RWPE2 (cell line): ENCODE results near the gene ICE1.

Source experiments
- ATAC-seq: fragments of 200-7000 bp; cut with Tn5 transposase; 3 replicates; pipeline ENCODE4 v1.9.1; 2021; ENCODE audit warnings: low read depth
- DNase-seq: peaks from one replicate; pipeline ENCODE4 v3.0.0-alpha.2; 2020; ENCODE audit warnings: low spot score
- H3K27ac ChIP-seq: fragments of 450-650 bp; 2 replicates; pipeline ENCODE4 v1.5.1; 2017; ENCODE audit warnings: mild to moderate bottlenecking; ENCODE audit not compliant: poor library complexity, severe bottlenecking
- H3K27me3 ChIP-seq: fragments of 250-450 bp; sonication (Bioruptor Pico); 2 replicates; pipeline ENCODE4 v1.5.1; 2021; ENCODE audit warnings: mild to moderate bottlenecking, moderate library complexity; ENCODE audit not compliant: insufficient read depth, poor library complexity, severe bottlenecking
- H3K36me3 ChIP-seq: fragments of 250-450 bp; sonication (Bioruptor Pico); 2 replicates; pipeline ENCODE4 v1.5.1; 2020; ENCODE audit warnings: low read depth, mild to moderate bottlenecking, moderate library complexity
- H3K4me1 ChIP-seq: fragments of 250-450 bp; sonication (Bioruptor Pico); 2 replicates; pipeline ENCODE4 v1.5.1; 2021; ENCODE audit warnings: mild to moderate bottlenecking, moderate library complexity; ENCODE audit not compliant: insufficient read depth, poor library complexity, severe bottlenecking
- H3K4me3 ChIP-seq: fragments of 250-450 bp; sonication (Bioruptor Pico); 2 replicates; pipeline ENCODE4 v1.5.1; 2021; ENCODE audit warnings: mild to moderate bottlenecking, moderate library complexity; ENCODE audit not compliant: severe bottlenecking
- H3K9me3 ChIP-seq: fragments of 250-450 bp; sonication (Bioruptor Pico); 2 replicates; pipeline ENCODE4 v1.5.1; 2021; ENCODE audit warnings: mild to moderate bottlenecking, moderate library complexity; ENCODE audit not compliant: severe bottlenecking
- TF ChIP-seq, protein P1 (sequence below): fragments of 450-650 bp; IDR thresholded peaks from one replicate; pipeline ENCODE4 v1.5.1; 2017; ENCODE audit warnings: mild to moderate bottlenecking, moderate library complexity; ENCODE audit not compliant: poor library complexity, severe bottlenecking

ICE1 gene

DNA sequence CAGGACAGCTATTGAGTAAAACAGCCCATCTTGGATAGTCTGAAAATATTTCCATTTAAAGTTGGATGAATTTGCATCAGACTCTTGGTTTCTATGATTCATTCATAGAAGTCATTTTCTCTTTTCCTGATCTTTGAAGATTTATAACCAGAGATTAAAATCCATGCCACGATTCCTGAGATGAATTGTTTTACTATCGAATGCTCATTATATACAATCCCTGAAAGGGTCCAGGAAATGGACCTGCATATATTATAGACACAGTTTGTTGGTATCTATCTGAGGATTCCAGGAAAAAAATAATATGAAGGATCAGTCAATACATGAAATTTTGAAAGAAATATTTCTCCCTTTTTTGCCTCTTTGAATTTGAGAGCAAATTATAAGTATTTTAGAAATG is 99.0 kb downstream of the ICE1 start:
- peaks cover 3% of the 10 kb centered on the region for H3K4me1 ChIP-seq
- no peak overlapping the region for H3K4me3 ChIP-seq
- TF ChIP-seq, protein P1, sequence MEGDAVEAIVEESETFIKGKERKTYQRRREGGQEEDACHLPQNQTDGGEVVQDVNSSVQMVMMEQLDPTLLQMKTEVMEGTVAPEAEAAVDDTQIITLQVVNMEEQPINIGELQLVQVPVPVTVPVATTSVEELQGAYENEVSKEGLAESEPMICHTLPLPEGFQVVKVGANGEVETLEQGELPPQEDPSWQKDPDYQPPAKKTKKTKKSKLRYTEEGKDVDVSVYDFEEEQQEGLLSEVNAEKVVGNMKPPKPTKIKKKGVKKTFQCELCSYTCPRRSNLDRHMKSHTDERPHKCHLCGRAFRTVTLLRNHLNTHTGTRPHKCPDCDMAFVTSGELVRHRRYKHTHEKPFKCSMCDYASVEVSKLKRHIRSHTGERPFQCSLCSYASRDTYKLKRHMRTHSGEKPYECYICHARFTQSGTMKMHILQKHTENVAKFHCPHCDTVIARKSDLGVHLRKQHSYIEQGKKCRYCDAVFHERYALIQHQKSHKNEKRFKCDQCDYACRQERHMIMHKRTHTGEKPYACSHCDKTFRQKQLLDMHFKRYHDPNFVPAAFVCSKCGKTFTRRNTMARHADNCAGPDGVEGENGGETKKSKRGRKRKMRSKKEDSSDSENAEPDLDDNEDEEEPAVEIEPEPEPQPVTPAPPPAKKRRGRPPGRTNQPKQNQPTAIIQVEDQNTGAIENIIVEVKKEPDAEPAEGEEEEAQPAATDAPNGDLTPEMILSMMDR = no peak
- no peak for ATAC-seq
- no peak overlapping the region for H3K27ac ChIP-seq
- no peak for DNase-seq
- H3K27me3 ChIP-seq = no peaks in the 10 kb centered on the region
- peaks cover 1% of the 10 kb centered on the region for H3K9me3 ChIP-seq
- H3K36me3 ChIP-seq = no peaks in the 10 kb centered on the region

DNA sequence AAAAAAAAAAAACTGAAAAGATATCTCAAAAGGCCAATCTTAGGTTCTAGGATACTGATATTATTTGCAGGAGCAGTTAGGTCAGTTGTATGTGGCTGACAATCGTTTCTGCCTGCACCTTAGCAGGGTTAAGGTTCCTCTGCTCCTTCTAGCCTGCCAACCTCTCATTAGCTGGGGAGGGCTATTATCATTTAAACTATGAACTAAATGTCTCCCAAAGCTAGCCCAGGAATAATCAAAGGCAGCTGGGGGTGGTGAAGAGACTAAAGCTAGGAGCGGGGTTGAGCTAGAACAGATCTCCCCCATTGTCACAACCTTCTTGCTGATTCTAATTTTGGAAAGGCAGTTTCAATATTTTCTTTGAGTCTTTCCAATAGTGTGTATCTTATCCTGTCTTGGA is 99.9 kb downstream of the ICE1 start:
- H3K27ac ChIP-seq = no peak overlapping the region
- TF ChIP-seq, protein P1 = no peak
- ATAC-seq (no peak), DNase-seq (no peak)
- H3K4me3 ChIP-seq = no peak overlapping the region
- H3K36me3 ChIP-seq = no peaks in the 10 kb centered on the region
- peaks cover 3% of the 10 kb centered on the region for H3K4me1 ChIP-seq
- peaks cover 1% of the 10 kb centered on the region for H3K9me3 ChIP-seq
- no peaks in the 10 kb centered on the region for H3K27me3 ChIP-seq

DNA sequence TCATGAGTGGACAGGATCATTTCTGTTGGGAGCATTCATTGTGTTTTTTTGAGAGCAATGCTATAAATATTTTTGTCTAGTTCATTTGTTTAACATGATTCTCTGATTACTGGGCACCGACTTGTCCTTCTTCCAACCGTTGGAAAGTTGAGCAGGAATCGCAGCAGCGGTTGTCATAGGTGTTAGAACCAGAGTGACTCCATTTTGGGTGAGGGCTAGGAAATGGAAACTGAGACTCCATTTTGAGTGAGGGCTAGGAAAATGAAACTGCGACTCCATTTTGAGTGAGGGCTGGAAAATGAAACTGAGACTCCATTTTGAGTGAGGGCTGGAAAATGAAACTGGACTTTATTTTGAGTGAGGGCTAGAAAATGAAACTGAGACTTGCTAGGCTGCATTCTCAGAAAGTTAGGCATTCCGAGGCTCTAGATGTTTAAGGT is 100.6 kb downstream of the ICE1 start:
- Histone ChIP-seq H3K4me3 (no peak overlapping the region), H3K27ac (no peak overlapping the region), H3K4me1 (peaks cover 3% of the 10 kb centered on the region), H3K27me3 (no peaks in the 10 kb centered on the region), H3K9me3 (peaks cover 1% of the 10 kb centered on the region), H3K36me3 (no peaks in the 10 kb centered on the region)
- ATAC-seq (no peak), DNase-seq (no peak)
- TF ChIP-seq, protein P1 = no peak

DNA sequence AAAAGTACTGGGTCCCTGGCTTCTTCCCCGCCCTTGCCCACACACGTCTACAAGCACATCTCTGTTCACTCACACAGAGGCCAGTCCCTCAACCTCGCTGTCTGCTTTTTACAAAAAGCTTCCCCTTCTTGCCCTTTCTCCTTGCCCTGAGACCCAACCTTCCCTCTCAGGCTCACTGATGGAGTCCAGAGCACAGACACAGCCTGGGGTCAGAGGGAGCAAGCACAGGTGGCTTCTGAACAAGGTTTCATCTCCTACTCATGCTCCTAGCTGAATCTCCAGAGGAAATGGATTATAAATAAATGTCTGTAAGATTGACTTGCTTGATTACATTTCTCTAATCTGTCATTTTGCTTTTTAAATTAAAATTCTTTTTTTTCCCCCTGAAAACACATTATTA is 101.8 kb downstream of the ICE1 start:
- no peaks in the 10 kb centered on the region for H3K27me3 ChIP-seq
- ATAC-seq = no peak
- H3K9me3 ChIP-seq = peaks cover 1% of the 10 kb centered on the region
- no peaks in the 10 kb centered on the region for H3K36me3 ChIP-seq
- H3K4me3 ChIP-seq = no peak overlapping the region
- TF ChIP-seq, protein P1 = no peak
- H3K27ac ChIP-seq = no peak overlapping the region
- no peak for DNase-seq
- H3K4me1 ChIP-seq = peaks cover 3% of the 10 kb centered on the region

DNA sequence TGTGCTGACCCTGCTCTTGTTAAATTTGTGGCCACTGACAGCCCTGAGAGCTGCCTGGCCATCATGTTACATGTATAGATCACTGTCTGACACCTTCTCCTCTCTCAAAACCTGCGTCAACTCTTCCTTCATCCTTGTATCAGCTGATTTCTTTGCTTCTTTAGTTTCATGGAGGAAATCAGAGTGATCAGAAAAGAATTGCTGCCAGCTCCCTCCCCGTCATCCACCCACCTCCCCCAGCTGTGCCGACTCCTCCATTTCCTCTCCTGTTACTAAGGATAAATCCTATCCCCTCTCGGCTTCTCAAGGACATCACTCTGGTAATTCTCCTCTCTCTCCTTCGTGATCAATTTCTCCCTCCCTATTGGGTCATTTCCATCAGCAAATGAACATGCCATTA is 108.9 kb downstream of the ICE1 start:
- TF ChIP-seq, protein P1 = no peak
- peaks cover 3% of the 10 kb centered on the region for H3K27me3 ChIP-seq
- no peak for DNase-seq
- no peak overlapping the region for H3K27ac ChIP-seq
- ATAC-seq = no peak
- H3K4me3 ChIP-seq = no peak overlapping the region
- no peaks in the 10 kb centered on the region for H3K4me1 ChIP-seq
- no peaks in the 10 kb centered on the region for H3K9me3 ChIP-seq
- no peaks in the 10 kb centered on the region for H3K36me3 ChIP-seq
